ENCODE data around the gene SMDT1.
"Not testable (repeated sequence)": the region's sequence is repeated elsewhere in the genome, so short reads cannot be mapped to it uniquely, and the experiment has no call there.

Gene SMDT1

GRCh38 chr22:42070517-42071422 is 8.7 kb upstream of the SMDT1 start, which contains the start of gene NAGA:
Gene NAGA (minus strand): TSS chr22:42070812. CDS start chr22:42070297, 515 bp downstream.
- peak; percentile 96 to 98 (median 98) for DNase-seq

GRCh38 chr22:42071508-42071907 is 8.0 kb upstream of the SMDT1 start:
- not testable (repeated sequence) for DNase-seq

DNA sequence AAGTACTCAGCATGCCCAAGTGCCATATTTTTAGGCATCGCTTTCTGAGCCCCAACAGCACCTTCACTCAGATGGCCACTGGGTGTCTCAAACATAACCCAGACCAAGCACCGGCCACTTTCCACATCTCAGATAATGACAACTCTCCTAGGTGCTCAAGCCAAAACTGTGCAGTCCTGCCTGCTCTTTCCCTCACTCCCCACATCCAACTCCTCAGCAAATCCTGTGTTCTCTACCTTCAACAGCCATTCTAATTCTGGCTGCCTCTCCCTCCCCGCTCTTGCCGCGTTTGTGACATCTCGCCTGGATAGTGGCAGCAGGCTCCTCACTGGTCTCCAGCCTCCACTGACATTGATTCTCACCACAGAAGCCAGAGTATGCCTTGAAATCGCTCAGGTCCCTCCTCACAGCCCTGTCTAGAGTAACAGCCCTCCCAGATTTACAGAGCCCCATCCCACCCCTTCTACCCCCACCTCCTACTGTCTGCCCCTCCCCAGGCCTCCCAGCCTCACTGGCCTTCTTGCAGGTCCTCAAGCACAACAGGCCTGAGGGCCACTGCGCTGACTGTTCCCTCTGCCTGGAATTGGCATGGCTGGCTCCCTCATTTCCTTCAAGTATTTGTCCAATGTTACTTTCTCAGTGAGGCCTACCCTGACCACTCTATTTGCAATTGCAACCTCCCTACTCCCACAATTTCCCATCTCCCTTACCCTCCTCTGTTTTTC is 6.7 kb upstream of the SMDT1 start:
- DNase-seq: no peak

DNA sequence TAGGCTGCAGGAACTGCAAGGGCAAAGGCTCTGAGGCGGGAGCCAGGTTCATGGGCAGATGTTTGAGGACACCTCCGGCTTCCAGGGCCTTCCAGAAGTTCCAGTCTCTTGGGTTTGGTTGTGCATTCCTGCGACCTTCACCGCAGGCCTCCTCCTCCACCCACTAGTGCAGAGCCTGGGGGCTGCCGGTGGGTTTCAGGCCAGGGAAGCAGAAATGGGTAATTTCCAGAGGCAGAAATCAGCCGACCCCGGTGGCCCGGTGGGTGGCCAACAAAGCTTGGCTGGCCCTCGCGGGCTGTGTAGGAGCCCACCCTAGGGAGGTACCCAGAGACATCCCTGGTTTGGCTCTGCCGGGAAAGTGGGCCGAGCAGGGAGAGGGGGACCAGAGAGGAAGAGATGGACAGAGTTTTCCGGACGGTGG is 5.9 kb upstream of the SMDT1 start:
- DNase-seq: no peak

DNA sequence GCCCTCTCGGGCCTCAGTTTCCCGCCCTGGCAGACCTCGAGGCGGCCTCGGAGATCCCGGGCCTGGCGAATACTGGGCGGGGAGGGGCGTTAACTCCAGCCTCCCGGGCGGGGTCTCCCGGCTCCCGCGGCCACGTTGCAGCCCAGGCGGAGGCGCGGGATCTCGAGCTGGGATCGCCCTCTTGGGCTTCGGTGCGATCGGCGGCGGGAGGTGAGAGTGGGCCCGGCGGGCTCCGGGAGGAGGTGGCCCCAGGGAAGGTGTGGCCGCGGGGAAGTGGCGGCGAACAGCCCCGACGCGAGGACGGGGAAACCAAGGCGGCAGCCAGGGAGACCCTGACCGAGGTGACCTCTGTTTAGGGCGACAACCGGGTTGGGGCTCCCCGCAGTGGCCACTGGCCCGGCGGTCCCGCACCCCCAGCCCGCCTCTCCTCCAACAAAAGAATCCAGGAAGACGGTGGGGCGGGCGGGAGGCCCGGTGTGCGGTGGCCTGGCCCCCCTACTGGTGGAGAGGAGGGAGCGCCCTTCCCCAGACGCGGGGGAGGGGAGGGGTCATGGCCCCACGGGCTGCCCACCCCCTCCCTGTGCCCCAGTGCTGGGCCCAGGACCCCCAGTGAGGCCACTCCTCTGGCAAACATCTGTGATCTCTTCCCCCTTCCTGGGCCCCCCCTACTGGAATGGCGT is 5.2 kb upstream of the SMDT1 start, which contains the start of gene PHETA2:
Gene PHETA2, plus strand, starts transcription at position 117 of the 680 bp plus-strand sequence. CDS start 3,046 bp downstream, outside the sequence.
- DNase-seq: peak; percentile 43 to 69 (median 47)

DNA sequence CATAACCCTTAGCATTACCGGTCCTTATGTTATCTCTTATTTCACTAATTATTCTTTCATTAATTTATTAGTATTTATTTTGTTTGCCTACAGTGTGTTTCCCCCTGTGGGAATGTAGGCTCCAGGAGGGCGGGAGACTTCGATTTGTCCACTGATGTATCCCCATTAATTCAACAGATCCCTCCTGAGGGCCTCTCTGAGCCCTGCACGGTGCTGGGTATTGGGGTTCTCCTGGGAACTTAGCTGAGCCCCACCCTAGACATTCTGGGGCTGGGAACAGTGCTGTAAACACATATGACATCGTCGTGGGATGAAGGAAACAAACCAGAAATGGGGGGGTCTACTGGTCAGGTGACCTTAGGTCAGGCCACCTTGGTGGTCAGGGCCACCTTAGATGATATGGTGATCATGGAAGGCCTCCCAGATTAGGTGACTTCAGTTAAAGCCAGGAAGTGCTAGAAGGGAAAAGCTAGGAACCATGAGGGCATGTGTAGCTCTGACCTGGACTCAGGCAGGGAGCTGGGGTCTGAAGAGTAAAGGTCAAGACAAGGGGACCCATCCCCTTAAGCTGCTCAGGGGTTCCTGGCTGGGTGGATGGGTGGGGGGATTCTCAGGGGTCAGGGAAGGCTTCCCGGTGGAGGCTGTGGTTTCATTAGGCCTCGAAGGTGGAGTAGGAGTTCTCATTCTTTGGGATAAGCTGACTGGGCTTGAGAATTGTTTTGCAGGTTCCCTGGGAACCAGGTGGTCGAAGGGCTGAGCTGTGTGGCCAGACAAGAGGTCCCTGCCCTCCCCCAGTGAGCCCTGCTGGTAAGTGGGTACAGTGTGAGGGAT is 4.4 kb upstream of the SMDT1 start:
- DNase-seq: no peak

GRCh38 chr22:42076764-42077485 is 2.6 kb upstream of the SMDT1 start:
- no peak for DNase-seq

DNA sequence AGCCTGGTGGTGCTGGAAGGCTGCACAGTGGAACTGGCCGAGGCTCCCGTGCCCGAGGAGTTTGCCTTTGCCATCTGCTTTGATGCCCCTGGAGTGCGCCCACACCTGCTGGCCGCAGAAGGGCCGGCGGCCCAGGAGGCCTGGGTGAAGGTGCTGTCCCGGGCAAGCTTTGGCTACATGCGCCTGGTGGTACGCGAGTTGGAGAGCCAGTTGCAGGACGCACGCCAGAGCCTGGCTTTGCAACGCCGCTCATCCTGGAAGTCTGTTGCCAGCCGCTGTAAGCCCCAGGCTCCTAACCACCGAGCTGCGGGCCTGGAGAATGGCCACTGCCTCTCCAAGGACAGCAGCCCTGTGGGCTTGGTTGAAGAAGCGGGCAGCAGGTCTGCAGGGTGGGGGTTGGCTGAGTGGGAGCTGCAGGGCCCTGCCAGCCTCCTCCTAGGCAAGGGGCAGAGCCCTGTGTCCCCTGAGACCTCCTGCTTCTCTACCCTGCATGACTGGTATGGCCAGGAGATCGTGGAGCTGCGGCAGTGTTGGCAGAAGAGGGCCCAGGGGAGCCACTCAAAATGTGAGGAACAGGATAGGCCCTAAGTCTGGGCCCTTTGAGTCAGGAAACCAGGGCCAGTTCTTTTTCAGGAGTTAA is 1.9 kb upstream of the SMDT1 start:
- DNase-seq: no peak

GRCh38 chr22:42078469-42079318 is 806 bp upstream of the SMDT1 start:
- DNase-seq: no peak

- peak; percentile 51 to 71 (median 54) for DNase-seq
These were observed 787 bp downstream of the SMDT1 start for GRCh38 chr22:42080287-42080686.

DNA sequence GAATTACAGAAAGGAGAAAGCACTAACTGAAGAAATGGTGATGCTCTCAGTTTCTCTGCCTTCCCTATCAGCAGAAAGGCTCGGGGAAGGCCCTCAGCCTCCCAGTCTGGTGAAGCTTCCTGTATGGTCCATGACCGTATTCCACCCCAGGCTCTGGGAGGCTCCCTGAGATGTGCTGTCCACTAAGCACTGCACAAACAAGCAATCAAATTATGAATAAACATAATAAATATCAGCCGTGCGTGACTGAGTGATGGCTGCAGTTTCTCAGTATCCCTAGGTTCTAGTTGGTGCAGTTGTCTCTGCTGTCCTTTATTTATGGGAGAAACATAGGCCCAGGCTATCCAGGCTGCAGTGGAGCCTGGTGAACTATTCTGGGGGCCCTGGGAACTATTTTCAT is 3.6 kb downstream of the SMDT1 start:
- no peak for DNase-seq

GRCh38 chr22:42084874-42085273 is 5.4 kb downstream of the SMDT1 start:
- no peak for DNase-seq

GRCh38 chr22:42086051-42086450 is 6.6 kb downstream of the SMDT1 start:
- no peak for DNase-seq

- DNase-seq: peak; percentile 99 to 100 (median 99)
These were observed 11.3 kb downstream of the SMDT1 start, which contains the start of gene NDUFA6 for GRCh38 chr22:42090596-42091454. Gene NDUFA6 (minus strand): TSS chr22:42090772. CDS start chr22:42090744, 28 bp downstream.

GRCh38 chr22:42091455-42091782 is 11.9 kb downstream of the SMDT1 start:
- DNase-seq: no peak

DNA sequence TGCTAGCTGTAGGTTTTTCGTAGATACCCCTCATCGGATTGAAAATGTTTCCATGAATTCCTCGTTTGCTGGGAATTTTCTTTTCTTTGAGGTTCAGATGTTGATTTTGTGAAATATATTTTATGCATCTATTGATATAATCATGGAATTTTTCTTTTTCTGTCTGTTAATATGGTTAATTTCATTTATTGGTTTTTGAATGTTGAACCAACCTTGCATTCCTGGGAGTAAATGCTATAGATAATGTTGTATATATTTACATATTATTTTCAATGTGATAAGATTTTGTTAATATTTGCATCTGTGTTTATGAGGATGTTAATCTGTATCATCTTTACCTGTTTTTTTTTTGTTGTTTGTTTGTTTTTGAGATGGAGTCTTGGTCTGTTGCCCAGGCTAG is 21.7 kb downstream of the SMDT1 start:
- no peak for DNase-seq

DNA sequence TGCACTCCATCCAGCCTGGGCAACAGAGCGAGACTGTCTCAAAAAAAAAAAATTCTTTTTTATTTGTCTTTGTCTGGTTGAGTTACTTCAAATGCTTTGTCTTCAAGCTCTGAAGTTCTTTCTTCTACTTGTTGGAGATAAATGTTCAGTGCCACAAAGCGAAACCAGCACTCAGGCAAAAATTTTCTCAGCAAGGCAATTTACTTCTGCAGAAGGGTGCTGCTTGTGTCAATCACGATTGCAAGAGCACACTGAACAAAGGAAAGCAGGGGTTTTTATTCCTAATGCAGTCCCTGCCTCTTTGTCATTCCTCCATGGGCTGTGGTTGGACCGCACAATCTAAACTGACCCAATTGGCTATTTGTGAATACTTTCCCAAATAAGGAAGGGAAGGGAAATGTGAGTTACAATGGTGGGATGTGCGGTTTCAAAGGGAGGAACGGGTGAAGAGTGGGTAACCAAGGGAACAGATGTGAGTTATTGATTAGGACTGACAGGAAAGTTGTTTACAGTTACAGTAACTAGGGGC is 24.9 kb downstream of the SMDT1 start:
- DNase-seq: not testable (repeated sequence)

DNA sequence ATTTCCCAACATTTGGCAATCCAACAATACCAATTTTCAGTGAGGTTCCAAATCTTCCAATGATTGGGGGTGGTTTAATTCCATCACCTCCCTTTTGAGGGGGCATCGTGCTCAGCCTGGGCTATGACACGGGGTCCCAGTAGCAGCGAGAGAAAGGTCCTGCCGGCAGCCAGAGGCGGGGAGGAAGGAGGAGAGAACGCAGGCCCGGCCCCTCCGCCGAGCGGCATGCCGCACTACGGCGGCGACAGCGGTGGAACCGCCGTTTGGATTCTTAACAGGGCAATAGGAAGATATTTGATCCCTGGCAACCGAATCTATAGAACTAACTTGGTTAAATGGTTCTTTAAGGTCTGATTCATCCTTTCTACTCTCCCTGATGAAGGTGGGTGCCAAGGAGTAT is 29.3 kb downstream of the SMDT1 start:
- DNase-seq: no peak

All from suppressor macrophage (primary cell).